Activated naive CD8-positive, alpha-beta T cell treated with anti-CD3 and anti-CD28 coated beads, Interleukin-2, amount 50 U/mL, for 24 hours (primary cell): Measurements from ENCODE around the gene ZNF705A.
"Not testable (repeated sequence)": the region's sequence is repeated elsewhere in the genome, so short reads cannot be mapped to it uniquely, and the experiment has no call there.

Experiments used
- ATAC-seq: fragments of 150-1000 bp; cut with Tn5 transposase; one replicate; pipeline ENCODE4 v1.10.0; 2021
- DNase-seq: peaks from one replicate; pipeline ENCODE4 v3.0.0; 2021
- H3K27ac Mint-ChIP-seq: one replicate; pipeline ENCODE4 v1.8.0; 2021; ENCODE audit warnings: mild to moderate bottlenecking, mixed read lengths
- H3K27me3 Mint-ChIP-seq: one replicate; pipeline ENCODE4 v1.8.0; 2021; ENCODE audit warnings: mixed read lengths
- H3K36me3 Mint-ChIP-seq: one replicate; pipeline ENCODE4 v1.8.0; 2021; ENCODE audit warnings: low read depth, mixed read lengths
- H3K4me1 Mint-ChIP-seq: one replicate; pipeline ENCODE4 v1.8.0; 2021; ENCODE audit warnings: mixed read lengths
- H3K4me3 Mint-ChIP-seq: one replicate; pipeline ENCODE4 v1.8.0; 2021; ENCODE audit warnings: mild to moderate bottlenecking, moderate library complexity, mixed read lengths
- H3K9me3 Mint-ChIP-seq: one replicate; pipeline ENCODE4 v1.8.0; 2021; ENCODE audit warnings: mixed read lengths

The ZNF705A gene

GRCh38 chr12:8226355-8226754, 69.5 kb downstream of the ZNF705A start:
- Mint-ChIP-seq H3K36me3 (no peaks in the 10 kb centered on the region), H3K4me1 (no peaks in the 10 kb centered on the region), H3K27me3 (no peaks in the 10 kb centered on the region), H3K9me3 (no peaks in the 10 kb centered on the region), H3K4me3 (no peak overlapping the region), H3K27ac (no peak overlapping the region)
- DNase-seq (no peak), ATAC-seq (no peak)

GRCh38 chr12:8226992-8227731, 70.3 kb downstream of the ZNF705A start, which contains the start of gene FAM90A1:
TSS of gene FAM90A1 (minus strand) at chr12:8227618. CDS start at chr12:8224832, 2,786 bp downstream.
- ATAC-seq, H3K4me1 Mint-ChIP-seq, DNase-seq, H3K27ac Mint-ChIP-seq, H3K27me3 Mint-ChIP-seq, H3K9me3 Mint-ChIP-seq, H3K36me3 Mint-ChIP-seq: not testable (repeated sequence)
- peak within 1 kb of the TSS; percentile 34 for H3K4me3 Mint-ChIP-seq

- not testable (repeated sequence) for H3K4me1 Mint-ChIP-seq, H3K36me3 Mint-ChIP-seq, ATAC-seq, H3K27me3 Mint-ChIP-seq, H3K9me3 Mint-ChIP-seq, H3K4me3 Mint-ChIP-seq, H3K27ac Mint-ChIP-seq, DNase-seq
These were observed 70.9 kb downstream of the ZNF705A start for GRCh38 chr12:8227732-8228077.

- not testable (repeated sequence) for H3K4me1 Mint-ChIP-seq, H3K27me3 Mint-ChIP-seq, H3K9me3 Mint-ChIP-seq, ATAC-seq, H3K36me3 Mint-ChIP-seq, DNase-seq, H3K4me3 Mint-ChIP-seq, H3K27ac Mint-ChIP-seq
These were observed 71.8 kb downstream of the ZNF705A start for GRCh38 chr12:8228607-8229006.

GRCh38 chr12:8229486-8229885, 72.7 kb downstream of the ZNF705A start:
- H3K4me1 Mint-ChIP-seq, H3K27ac Mint-ChIP-seq, H3K9me3 Mint-ChIP-seq, DNase-seq, ATAC-seq, H3K36me3 Mint-ChIP-seq, H3K27me3 Mint-ChIP-seq, H3K4me3 Mint-ChIP-seq: not testable (repeated sequence)
